MCF 10A (cell line): ENCODE measurements around the gene PLLP. TPM values are rescaled to one million over a fixed set of nuclear protein-coding genes. Genes with fewer than 3 reads are reported as not detected.

Experiments used
- BruUV-seq: library from RNA; stranded (reverse); fragments of 400-500 nt; replicated peaks from 2 replicates; lab custom pipeline; 2021; lab: Mats Ljungman, UMichigan
- CTCF ChIA-PET: fragments of 300-600 bp; sonication (Branson Sonifier 250); formaldehyde crosslinking; extraction: SDS; loops from one replicate; lab custom pipeline; 2021; ENCODE audit warnings: antibody characterized with exemption, inconsistent platforms; lab: Yijun Ruan, JAX
- POLR2A ChIA-PET: fragments of 300-600, 350-650 bp; sonication (Branson Sonifier 250); formaldehyde crosslinking; extraction: SDS; loops from one replicate; lab custom pipeline; 2020; ENCODE audit warnings: antibody characterized with exemption, inconsistent platforms; lab: Yijun Ruan, JAX
- DNase-seq: peaks from one replicate; pipeline ENCODE4 v3.0.0-alpha.2; 2018; ENCODE audit not compliant: unreplicated experiment
- H3K27ac Mint-ChIP-seq: one replicate; pipeline ENCODE4 v1.8.0; 2022; ENCODE audit warnings: mild to moderate bottlenecking, low read depth, mixed read lengths; ENCODE audit not compliant: unreplicated experiment
- H3K27me3 Mint-ChIP-seq: one replicate; pipeline ENCODE4 v1.8.0; 2022; ENCODE audit warnings: mixed read lengths; ENCODE audit not compliant: insufficient read depth, unreplicated experiment
- H3K36me3 Mint-ChIP-seq: one replicate; pipeline ENCODE4 v1.8.0; 2022; ENCODE audit warnings: mild to moderate bottlenecking, moderate library complexity, mixed read lengths; ENCODE audit not compliant: insufficient read depth, unreplicated experiment
- H3K4me1 Mint-ChIP-seq: one replicate; pipeline ENCODE4 v1.8.0; 2022; ENCODE audit warnings: mixed read lengths; ENCODE audit not compliant: insufficient read depth, unreplicated experiment
- H3K4me3 Mint-ChIP-seq: one replicate; pipeline ENCODE4 v1.8.0; 2022; ENCODE audit warnings: mild to moderate bottlenecking, moderate library complexity, mixed read lengths; ENCODE audit not compliant: unreplicated experiment
- H3K9me3 Mint-ChIP-seq: one replicate; pipeline ENCODE4 v1.8.0; 2022; ENCODE audit warnings: mixed read lengths; ENCODE audit not compliant: unreplicated experiment
- CTCF ChIP-seq: fragments of 200-600 bp; IDR thresholded peaks from one replicate; pipeline ENCODE4 v1.8.0; 2022; ENCODE audit warnings: antibody characterized with exemption, mild to moderate bottlenecking; ENCODE audit not compliant: unreplicated experiment
- intact Hi-C: fragments of 100-400 bp; cut with micrococcal nuclease; formaldehyde crosslinking; loops from 2 replicates; pipeline ENCODE4 v1.14.1; 2022
- total RNA-seq: library from RNA; stranded (reverse); gene quantifications from 2 replicates; pipeline ENCODE4 v1.2.3, GENCODE V29; 2022

Gene PLLP
- total RNA-seq, 1 experiment from 2014 or later = 6.1 TPM

- no peak for TF ChIP-seq CTCF
- BruUV-seq = no TSS peak
- no peaks in the 10 kb centered on the region for H3K27me3 Mint-ChIP-seq
- H3K27ac Mint-ChIP-seq = no peak overlapping the region
- peaks cover under 1% of the 10 kb centered on the region for H3K36me3 Mint-ChIP-seq
- H3K9me3 Mint-ChIP-seq = no peaks in the 10 kb centered on the region
- peaks cover 35% of the 10 kb centered on the region for H3K4me1 Mint-ChIP-seq
- DNase-seq = no peak
- ChIA-PET CTCF (interaction anchor here (0.6 to 1.3 kb wide), 5 partner anchors 18 to 500 kb away, joined by 3 to 6 read pairs (median 4); partner anchors contain the start of gene ARL2BP), POLR2A (interaction anchor here (1.0 to 8.1 kb wide), 5 partner anchors 9 to 21 kb away, joined by 3 to 137 read pairs (median 27); partner anchors contain the start of gene ARL2BP)
- intact Hi-C loops = no loop called here
- no peak overlapping the region for H3K4me3 Mint-ChIP-seq
Observed at GRCh38 chr16:57263541-57264351, 20.7 kb downstream of the PLLP start.

- DNase-seq = no peak
- Mint-ChIP-seq H3K9me3 (no peaks in the 10 kb centered on the region), H3K27ac (no peak overlapping the region), H3K4me3 (no peak overlapping the region), H3K36me3 (peaks cover 8% of the 10 kb centered on the region), H3K27me3 (no peaks in the 10 kb centered on the region), H3K4me1 (peaks cover 35% of the 10 kb centered on the region)
- TF ChIP-seq CTCF = no peak
- no TSS peak for BruUV-seq
- CTCF ChIA-PET = interaction anchor here (0.7 to 1.0 kb wide), 3 partner anchors 18 to 143 kb away, joined by 3 read pairs; partner anchors contain the start of gene ARL2BP
- POLR2A ChIA-PET = interaction anchor here (0.6 to 8.1 kb wide), 6 partner anchors 10 to 37 kb away, joined by 3 to 137 read pairs (median 6); partner anchors contain the start of gene ARL2BP
- intact Hi-C loops = no loop called here
Observed at GRCh38 chr16:57262841-57263540, 21.5 kb downstream of the PLLP start.

GRCh38 chr16:57261806-57262205 lies 22.7 kb downstream of the PLLP start:
- H3K4me1 Mint-ChIP-seq = peaks cover 30% of the 10 kb centered on the region
- no peak for DNase-seq
- no peak overlapping the region for H3K4me3 Mint-ChIP-seq
- intact Hi-C loops = no loop called here
- H3K36me3 Mint-ChIP-seq = peaks cover 20% of the 10 kb centered on the region
- H3K27ac Mint-ChIP-seq = no peak overlapping the region
- no TSS peak for BruUV-seq
- no peak for TF ChIP-seq CTCF
- H3K27me3 Mint-ChIP-seq = no peaks in the 10 kb centered on the region
- H3K9me3 Mint-ChIP-seq = no peaks in the 10 kb centered on the region
- ChIA-PET CTCF (interaction anchor here (0.6 to 1.0 kb wide), 3 partner anchors 13 to 155 kb away, joined by 3 read pairs; no protein-coding TSS in a partner anchor), POLR2A (interaction anchor here (1.2 to 8.1 kb wide), 3 partner anchors 16 to 38 kb away, joined by 6 to 137 read pairs (median 27); partner anchors contain the start of gene ARL2BP)
